22Rv1 (cell line): Measurements from ENCODE around the gene RASGEF1C.

Source experiments
- ZFX ChIP-seq: fragments of 450-650 bp; IDR thresholded peaks from 2 replicates; pipeline ENCODE4 v1.6.1; 2017; ENCODE audit warnings: antibody characterized with exemption, borderline replicate concordance
- TF ChIP-seq, protein P1 (sequence below): fragments of 450-650 bp; IDR thresholded peaks from 2 replicates; pipeline ENCODE4 v1.5.1; 2017; ENCODE audit warnings: mild to moderate bottlenecking

DNA sequence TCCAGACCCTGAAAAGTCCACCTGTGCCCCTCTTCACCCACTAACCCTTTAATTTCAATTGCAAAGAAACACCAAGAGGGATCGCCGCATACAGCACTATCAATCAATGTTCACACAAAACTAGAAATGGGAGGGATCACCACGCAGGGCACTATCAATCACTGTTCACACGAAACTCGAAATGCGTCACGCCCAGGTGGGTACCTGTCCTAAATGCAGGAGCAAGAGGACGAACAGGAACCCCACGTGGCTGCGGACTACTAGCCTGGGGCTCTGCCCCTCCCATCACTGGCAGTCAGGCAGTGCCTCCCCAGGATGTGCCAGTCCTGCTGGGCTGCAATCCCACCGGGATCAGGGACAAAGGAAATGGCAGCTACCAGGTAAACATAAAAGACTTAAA, 28.2 kb downstream of the RASGEF1C start:
- TF ChIP-seq, protein P1, sequence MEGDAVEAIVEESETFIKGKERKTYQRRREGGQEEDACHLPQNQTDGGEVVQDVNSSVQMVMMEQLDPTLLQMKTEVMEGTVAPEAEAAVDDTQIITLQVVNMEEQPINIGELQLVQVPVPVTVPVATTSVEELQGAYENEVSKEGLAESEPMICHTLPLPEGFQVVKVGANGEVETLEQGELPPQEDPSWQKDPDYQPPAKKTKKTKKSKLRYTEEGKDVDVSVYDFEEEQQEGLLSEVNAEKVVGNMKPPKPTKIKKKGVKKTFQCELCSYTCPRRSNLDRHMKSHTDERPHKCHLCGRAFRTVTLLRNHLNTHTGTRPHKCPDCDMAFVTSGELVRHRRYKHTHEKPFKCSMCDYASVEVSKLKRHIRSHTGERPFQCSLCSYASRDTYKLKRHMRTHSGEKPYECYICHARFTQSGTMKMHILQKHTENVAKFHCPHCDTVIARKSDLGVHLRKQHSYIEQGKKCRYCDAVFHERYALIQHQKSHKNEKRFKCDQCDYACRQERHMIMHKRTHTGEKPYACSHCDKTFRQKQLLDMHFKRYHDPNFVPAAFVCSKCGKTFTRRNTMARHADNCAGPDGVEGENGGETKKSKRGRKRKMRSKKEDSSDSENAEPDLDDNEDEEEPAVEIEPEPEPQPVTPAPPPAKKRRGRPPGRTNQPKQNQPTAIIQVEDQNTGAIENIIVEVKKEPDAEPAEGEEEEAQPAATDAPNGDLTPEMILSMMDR, result no peak
- no peak for TF ChIP-seq ZFX
